Caco-2 (cell line): ENCODE data around the gene RPRD2. TPM values are rescaled to one million over a fixed set of nuclear protein-coding genes. Genes with fewer than 3 reads are reported as not detected.

ENCODE experiments used
- BruUV-seq: library from RNA; stranded (reverse); fragments of 400-500 nt; replicated peaks from 2 replicates; lab custom pipeline; 2021; lab: Mats Ljungman, UMichigan
- CTCF ChIA-PET: fragments of 300-600 bp; sonication (Branson Sonifier 250); formaldehyde crosslinking; loops from one replicate; lab custom pipeline; 2022; ENCODE audit warnings: antibody characterized with exemption; lab: Charles Lee
- POLR2A ChIA-PET: fragments of 300-600 bp; sonication (Branson Sonifier 250); formaldehyde crosslinking; loops from one replicate; lab custom pipeline; 2022; ENCODE audit warnings: antibody characterized with exemption; lab: Charles Lee
- DNase-seq, 2 experiments: peaks; one replicate each; pipeline versions ENCODE4 v3.0.0 to v3.0.0-alpha.2; 2020 to 2022
- H3K27me3 ChIP-seq: replicated peaks from 2 replicates; pipeline ENCODE4 v1.6.0; 2011; ENCODE audit warnings: low read length; ENCODE audit not compliant: control insufficient read depth, insufficient read depth
- H3K36me3 ChIP-seq: 2 replicates; pipeline ENCODE4 v1.5.1; 2011; ENCODE audit warnings: low read length; ENCODE audit not compliant: control insufficient read depth, insufficient read depth
- H3K4me1 ChIP-seq: fragments of 250-450 bp; sonication (Bioruptor Pico); 2 replicates; pipeline ENCODE4 v1.5.1; 2020; ENCODE audit warnings: mild to moderate bottlenecking
- H3K4me3 ChIP-seq: 2 replicates; pipeline ENCODE4 v1.5.1; 2011; ENCODE audit warnings: low read depth, mild to moderate bottlenecking, control low read depth, low read length
- H3K9me3 ChIP-seq: fragments of 250-450 bp; sonication (Bioruptor Pico); 2 replicates; pipeline ENCODE4 v1.5.1; 2020; ENCODE audit warnings: mild to moderate bottlenecking, moderate library complexity
- H3K27ac Mint-ChIP-seq: one replicate; pipeline ENCODE4 v1.8.0; 2022; ENCODE audit warnings: mixed read lengths; ENCODE audit not compliant: unreplicated experiment
- H3K27me3 Mint-ChIP-seq: one replicate; pipeline ENCODE4 v1.8.0; 2022; ENCODE audit warnings: mixed read lengths; ENCODE audit not compliant: insufficient read depth, unreplicated experiment
- H3K36me3 Mint-ChIP-seq: one replicate; pipeline ENCODE4 v1.8.0; 2022; ENCODE audit warnings: mild to moderate bottlenecking, mixed read lengths; ENCODE audit not compliant: insufficient read depth, unreplicated experiment
- H3K4me1 Mint-ChIP-seq: one replicate; pipeline ENCODE4 v1.8.0; 2022; ENCODE audit warnings: low read depth, mixed read lengths; ENCODE audit not compliant: unreplicated experiment
- H3K4me3 Mint-ChIP-seq: one replicate; pipeline ENCODE4 v1.8.0; 2022; ENCODE audit warnings: mild to moderate bottlenecking, moderate library complexity, mixed read lengths; ENCODE audit not compliant: unreplicated experiment
- H3K9me3 Mint-ChIP-seq: one replicate; pipeline ENCODE4 v1.8.0; 2022; ENCODE audit warnings: mixed read lengths; ENCODE audit not compliant: unreplicated experiment
- CTCF ChIP-seq, 2 experiments: fragments of 200-600 bp in 1 of 2; IDR thresholded peaks; 1 replicate in 1 of 2; 2 replicates in 1 of 2; pipeline versions ENCODE4 v1.5.1 to v1.8.0; 2011 to 2022; ENCODE audit warnings: antibody characterized with exemption in 1 of 2, control low read depth in 1 of 2, inconsistent platforms in 1 of 2, low read depth in 1 of 2, low read length in 1 of 2, mild to moderate bottlenecking in 1 of 2, moderate library complexity in 1 of 2; ENCODE audit not compliant: insufficient read depth in 1 of 2, severe bottlenecking in 1 of 2, unreplicated experiment in 1 of 2
- intact Hi-C: fragments of 100-400 bp; cut with micrococcal nuclease; formaldehyde crosslinking; loops from one replicate; pipeline ENCODE4 v1.10.0; 2022; ENCODE audit not compliant: unreplicated experiment
- total RNA-seq: library from RNA; stranded (reverse); gene quantifications from 2 replicates; pipeline ENCODE4 v1.2.3, GENCODE V29; 2022

RPRD2 gene
- total RNA-seq, 1 experiment from 2014 or later: 24.3 TPM

DNA sequence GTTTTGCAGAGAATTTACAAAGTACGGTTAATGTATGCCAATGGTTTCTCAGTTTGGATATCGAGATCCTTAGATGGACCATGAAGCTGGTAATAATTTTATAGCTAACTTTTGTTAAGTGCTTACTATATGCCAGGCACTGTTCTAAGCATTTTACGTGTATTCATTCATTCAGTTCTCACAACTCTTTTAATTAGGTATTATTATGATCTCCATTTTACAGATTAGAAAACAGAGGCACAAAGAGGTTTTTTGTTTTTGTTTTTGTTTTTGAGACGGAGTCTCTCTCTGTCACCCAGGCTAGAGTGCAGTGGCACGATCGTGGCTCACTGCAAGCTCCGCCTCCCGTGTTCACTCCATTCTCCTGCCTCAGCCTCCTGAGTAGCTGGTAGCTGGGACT is 7.2 kb downstream of the RPRD2 start:
- Histone ChIP-seq H3K36me3 (no peaks in the 10 kb centered on the region), H3K27me3 (no peaks in the 10 kb centered on the region), H3K9me3 (no peaks in the 10 kb centered on the region), H3K4me1 (peaks cover 13% of the 10 kb centered on the region), H3K4me3 (no peak overlapping the region)
- CTCF ChIA-PET: no interaction called here
- no TSS peak for BruUV-seq
- peaks cover 23% of the 10 kb centered on the region for H3K4me1 Mint-ChIP-seq
- H3K9me3 Mint-ChIP-seq: no peaks in the 10 kb centered on the region
- H3K27ac Mint-ChIP-seq: no peak overlapping the region
- H3K36me3 Mint-ChIP-seq: peaks cover 15% of the 10 kb centered on the region
- no peaks in the 10 kb centered on the region for H3K27me3 Mint-ChIP-seq
- no peak for TF ChIP-seq CTCF (IDR thresholded peaks at IDR 0.05; ENCODE audit: insufficient read depth in 1 of 2, low read depth in 1 of 2, low read length in 1 of 2, severe bottlenecking in 1 of 2, unreplicated experiment in 1 of 2)
- POLR2A ChIA-PET: no interaction called here
- intact Hi-C loops: no loop called here
- no peak for DNase-seq
- H3K4me3 Mint-ChIP-seq: no peak overlapping the region

- Histone ChIP-seq H3K4me1 (peaks cover 6% of the 10 kb centered on the region), H3K9me3 (no peaks in the 10 kb centered on the region), H3K27me3 (no peaks in the 10 kb centered on the region), H3K36me3 (no peaks in the 10 kb centered on the region), H3K4me3 (no peak overlapping the region)
- no peak for TF ChIP-seq CTCF (IDR thresholded peaks at IDR 0.05; ENCODE audit: insufficient read depth in 1 of 2, low read depth in 1 of 2, low read length in 1 of 2, severe bottlenecking in 1 of 2, unreplicated experiment in 1 of 2)
- H3K27me3 Mint-ChIP-seq: no peaks in the 10 kb centered on the region
- intact Hi-C loops: no loop called here
- POLR2A ChIA-PET: no interaction called here
- H3K4me1 Mint-ChIP-seq: peaks cover 16% of the 10 kb centered on the region
- H3K36me3 Mint-ChIP-seq: peaks cover 6% of the 10 kb centered on the region
- H3K27ac Mint-ChIP-seq: no peak overlapping the region
- CTCF ChIA-PET: no interaction called here
- BruUV-seq: no TSS peak
- no peak for DNase-seq
- H3K4me3 Mint-ChIP-seq: no peak overlapping the region
- H3K9me3 Mint-ChIP-seq: no peaks in the 10 kb centered on the region
Observed at GRCh38 chr1:150372580-150372979, 8.6 kb downstream of the RPRD2 start.

DNA sequence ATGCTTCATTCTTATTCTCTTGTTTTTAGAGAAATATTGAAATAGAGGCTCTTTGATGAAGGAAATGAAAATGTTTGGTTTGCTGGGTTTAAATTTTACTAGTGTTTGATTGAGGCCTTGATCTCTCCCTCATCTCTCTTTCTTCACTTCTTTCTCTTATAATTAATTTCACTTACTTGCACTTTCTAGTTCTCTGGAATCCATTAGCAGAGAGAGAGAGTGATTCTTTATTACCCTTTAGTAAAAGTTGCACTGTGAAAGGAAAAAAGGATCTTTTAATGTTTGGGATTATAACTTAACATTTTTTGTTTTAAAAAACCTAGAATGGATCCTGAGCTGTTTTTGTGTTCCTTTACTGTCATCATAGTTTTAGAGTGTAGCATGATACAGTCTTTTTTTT is 12.2 kb downstream of the RPRD2 start:
- Histone ChIP-seq H3K27me3 (no peaks in the 10 kb centered on the region), H3K36me3 (no peaks in the 10 kb centered on the region), H3K4me3 (no peak overlapping the region), H3K9me3 (no peaks in the 10 kb centered on the region), H3K4me1 (no peaks in the 10 kb centered on the region)
- ChIA-PET POLR2A (no interaction called here), CTCF (no interaction called here)
- peaks cover 6% of the 10 kb centered on the region for H3K36me3 Mint-ChIP-seq
- H3K4me1 Mint-ChIP-seq: peaks cover 16% of the 10 kb centered on the region
- H3K27ac Mint-ChIP-seq: no peak overlapping the region
- no peaks in the 10 kb centered on the region for H3K9me3 Mint-ChIP-seq
- BruUV-seq: no TSS peak
- intact Hi-C loops: no loop called here
- TF ChIP-seq CTCF (IDR thresholded peaks at IDR 0.05; ENCODE audit: insufficient read depth in 1 of 2, low read depth in 1 of 2, low read length in 1 of 2, severe bottlenecking in 1 of 2, unreplicated experiment in 1 of 2): no peak
- H3K27me3 Mint-ChIP-seq: no peaks in the 10 kb centered on the region
- H3K4me3 Mint-ChIP-seq: no peak overlapping the region
- no peak for DNase-seq
